Activated CD8-positive, alpha-beta memory T cell treated with anti-CD3 and anti-CD28 coated beads, Interleukin-2, amount 50 U/mL, for 1 hour (primary cell): Measurements from ENCODE around the gene ACTL9.
"Not testable (repeated sequence)": the region's sequence is repeated elsewhere in the genome, so short reads cannot be mapped to it uniquely, and the experiment has no call there.

Source experiments
- DNase-seq: peaks from one replicate; pipeline ENCODE4 v3.0.0-alpha.2; 2020; ENCODE audit errors: extremely low read depth

Gene ACTL9, protein sequence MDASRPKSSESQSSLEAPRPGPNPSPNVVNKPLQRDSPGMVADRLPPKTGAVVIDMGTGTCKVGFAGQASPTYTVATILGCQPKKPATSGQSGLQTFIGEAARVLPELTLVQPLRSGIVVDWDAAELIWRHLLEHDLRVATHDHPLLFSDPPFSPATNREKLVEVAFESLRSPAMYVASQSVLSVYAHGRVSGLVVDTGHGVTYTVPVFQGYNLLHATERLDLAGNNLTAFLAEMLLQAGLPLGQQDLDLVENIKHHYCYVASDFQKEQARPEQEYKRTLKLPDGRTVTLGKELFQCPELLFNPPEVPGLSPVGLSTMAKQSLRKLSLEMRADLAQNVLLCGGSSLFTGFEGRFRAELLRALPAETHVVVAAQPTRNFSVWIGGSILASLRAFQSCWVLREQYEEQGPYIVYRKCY

DNA sequence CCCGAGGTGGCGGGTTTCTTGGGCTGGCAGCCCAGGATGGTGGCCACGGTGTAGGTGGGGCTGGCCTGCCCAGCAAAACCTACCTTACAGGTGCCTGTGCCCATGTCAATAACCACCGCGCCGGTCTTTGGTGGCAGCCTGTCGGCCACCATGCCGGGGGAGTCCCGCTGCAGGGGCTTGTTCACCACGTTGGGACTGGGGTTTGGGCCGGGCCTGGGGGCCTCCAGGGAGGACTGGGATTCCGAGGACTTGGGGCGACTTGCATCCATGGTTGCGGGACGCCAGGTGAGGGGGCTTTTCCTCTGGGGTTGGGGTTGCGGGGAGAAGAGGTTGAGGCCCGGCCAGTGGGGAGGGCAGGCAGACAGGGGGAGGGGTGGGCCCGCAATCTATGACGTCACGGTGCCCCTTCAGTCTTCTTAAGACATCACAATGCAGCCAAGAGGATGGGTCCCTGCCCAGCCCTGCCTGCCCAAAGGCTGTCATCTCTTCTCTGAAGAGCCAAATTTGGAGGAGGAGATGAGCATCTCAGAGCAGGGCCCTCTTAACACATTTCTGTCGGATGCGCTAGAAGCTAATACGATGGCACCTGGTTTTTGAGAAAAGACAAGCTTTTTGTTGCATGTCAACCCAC, at the start of gene ACTL9:
Gene ACTL9, minus strand, starts transcription at position 363 of the 631 bp plus-strand sequence. Its CDS starts 94 bp downstream, at position 269.
- DNase-seq = no peak

DNA sequence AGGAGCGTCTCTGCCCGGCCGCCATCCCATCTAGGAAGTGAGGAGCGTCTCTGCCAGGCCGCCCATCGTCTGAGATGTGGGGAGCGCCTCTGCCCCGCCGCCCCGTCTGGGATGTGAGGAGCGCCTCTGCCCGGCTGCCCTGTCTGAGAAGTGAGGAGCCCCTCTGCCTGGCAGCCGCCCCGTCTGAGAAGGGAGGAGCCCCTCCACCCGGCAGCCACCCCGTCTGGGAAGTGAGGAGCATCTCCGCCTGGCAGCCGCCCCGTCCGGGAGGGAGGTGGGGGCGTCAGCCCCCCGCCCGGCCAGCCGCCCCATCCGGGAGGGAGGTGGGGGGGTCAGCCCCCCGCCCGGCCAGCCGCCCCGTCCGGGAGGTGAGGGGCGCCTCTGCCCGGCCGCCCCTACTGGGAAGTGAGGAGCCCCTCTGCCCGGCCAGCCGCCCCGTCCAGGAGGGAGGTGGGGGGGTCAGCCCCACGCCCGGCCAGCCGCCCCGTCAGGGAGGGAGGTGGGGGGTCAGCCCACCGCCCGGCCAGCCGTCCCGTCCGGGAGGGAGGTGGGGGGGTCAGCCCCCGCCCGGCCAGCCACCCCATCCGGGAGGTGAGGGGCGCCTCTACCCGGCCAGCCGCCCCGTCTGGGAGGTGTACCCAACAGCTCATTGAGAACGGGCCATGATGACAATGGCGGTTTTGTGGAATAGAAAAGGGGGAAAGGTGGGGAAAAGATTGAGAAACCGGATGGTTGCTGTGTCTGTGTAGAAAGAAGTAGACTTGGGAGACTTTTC, 40.9 kb upstream of the ACTL9 start:
- not testable (repeated sequence) for DNase-seq

DNA sequence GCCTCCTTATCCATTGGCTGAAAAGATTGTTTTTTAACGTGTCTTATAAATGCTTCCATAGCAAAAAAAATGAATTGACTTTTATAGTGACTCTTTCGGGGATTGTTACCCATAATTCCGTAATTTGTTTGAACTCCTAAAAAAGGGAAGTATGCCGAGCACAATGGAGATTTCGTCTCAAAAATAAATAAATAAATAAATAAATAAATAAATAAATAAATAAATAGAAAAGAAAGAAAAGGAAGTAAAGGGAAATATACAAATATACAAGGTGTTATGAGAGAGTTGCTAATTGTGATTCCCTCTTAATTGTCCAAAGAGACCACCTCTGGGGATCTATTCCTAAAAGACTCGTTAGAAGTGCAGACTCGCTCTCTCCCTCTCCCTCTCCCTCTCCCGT, 39.8 kb upstream of the ACTL9 start:
- no peak for DNase-seq

DNA sequence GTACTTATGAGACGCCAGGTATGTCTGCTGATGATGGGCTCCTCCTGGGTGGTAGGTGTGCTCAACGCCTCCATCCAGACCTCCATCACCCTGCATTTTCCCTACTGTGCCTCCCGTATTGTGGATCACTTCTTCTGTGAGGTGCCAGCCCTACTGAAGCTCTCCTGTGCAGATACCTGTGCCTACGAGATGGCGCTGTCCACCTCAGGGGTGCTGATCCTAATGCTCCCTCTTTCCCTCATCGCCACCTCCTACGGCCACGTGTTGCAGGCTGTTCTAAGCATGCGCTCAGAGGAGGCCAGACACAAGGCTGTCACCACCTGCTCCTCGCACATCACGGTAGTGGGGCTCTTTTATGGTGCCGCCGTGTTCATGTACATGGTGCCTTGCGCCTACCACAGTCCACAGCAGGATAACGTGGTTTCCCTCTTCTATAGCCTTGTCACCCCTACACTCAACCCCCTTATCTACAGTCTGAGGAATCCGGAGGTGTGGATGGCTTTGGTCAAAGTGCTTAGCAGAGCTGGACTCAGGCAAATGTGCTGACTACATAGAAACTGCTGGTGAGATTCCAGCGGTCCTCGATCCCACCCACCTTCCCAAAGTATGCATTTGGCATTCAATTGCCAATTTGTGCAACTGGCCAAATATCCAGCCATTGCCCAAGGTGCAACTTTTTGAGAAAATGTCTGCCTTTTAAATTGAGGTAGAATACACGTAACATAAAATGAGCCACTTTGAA, 33.0 kb upstream of the ACTL9 start:
- DNase-seq = no peak

DNA sequence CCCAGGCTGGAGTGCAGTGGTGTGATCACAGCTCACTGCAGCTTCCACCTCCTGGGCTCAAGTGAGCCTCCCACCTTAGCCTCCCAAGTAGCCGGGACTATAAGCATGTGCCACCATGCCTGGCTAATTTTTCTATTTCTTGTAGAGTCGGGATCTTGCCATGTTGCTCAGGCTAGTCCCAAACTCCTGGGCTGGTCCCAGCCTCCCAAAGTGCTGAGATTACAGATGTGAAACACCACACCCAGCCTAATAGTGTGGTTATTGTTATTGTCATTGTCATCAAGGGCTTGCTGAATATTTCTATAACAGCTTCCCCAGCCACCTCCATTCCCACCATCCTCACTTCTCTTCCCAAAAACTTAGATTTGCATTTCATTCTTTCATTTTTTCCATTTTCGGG, 25.7 kb upstream of the ACTL9 start:
- DNase-seq = no peak

DNA sequence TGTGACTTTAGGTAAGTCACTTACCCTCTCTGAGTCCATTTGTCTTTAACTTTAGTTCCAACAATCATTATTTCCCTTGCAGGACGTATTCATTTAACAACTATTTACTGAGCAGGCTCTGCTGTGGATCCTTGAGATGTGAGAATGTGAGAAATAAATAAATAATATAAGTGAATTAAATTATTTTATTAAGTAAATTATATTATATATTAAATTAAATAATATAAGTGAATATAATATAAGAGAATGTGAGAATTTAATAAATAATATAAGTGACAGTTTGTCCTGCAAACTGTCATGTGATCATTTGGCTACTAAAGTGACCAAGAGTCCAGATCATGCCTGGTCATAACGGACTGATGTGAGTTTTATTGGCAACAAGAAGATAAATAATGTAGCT, 23.4 kb upstream of the ACTL9 start:
- DNase-seq = no peak

DNA sequence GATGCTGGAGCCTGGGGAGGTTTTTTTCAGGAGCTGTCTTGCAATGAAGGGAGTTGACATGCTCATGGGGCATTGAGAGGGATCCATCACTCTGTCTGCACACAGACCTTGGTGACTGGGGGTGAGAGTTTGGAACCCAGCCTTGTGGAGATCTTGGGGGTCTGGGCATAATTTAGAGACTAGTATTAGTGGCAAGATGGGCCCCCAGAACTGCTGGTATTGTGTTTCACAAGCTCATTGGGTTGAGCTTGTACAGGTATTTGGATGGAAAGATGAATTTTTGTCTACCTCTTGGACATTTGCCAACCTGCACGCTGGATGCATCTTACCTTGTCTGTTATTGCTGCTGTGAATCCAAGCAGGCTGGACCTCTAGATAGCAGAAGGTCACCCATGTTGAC, 22.7 kb upstream of the ACTL9 start, which contains the start of gene OR2Z1:
Gene OR2Z1, plus strand, starts transcription at position 301 of the 400 bp plus-strand sequence. CDS start 9,395 bp downstream, outside the sequence.
- DNase-seq = no peak

DNA sequence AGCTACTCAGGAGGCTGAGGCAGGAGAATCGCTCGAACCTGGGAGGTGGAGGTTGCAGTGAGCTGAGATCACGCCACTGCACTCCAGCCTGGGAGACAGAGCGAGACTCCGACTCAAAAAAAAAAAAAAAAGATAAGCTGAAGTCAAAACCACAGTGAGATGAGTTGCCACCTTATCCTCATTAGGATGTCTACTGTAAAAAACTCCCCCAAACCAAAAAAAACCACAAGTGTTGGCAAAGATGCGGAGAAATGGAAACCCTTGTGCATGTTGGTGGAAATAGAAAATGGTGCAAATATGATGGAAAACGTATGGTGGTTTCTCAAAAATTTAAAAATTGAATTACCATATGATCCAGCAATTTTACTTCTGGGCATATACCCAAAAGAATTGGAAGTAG, 11.7 kb upstream of the ACTL9 start:
- not testable (repeated sequence) for DNase-seq

DNA sequence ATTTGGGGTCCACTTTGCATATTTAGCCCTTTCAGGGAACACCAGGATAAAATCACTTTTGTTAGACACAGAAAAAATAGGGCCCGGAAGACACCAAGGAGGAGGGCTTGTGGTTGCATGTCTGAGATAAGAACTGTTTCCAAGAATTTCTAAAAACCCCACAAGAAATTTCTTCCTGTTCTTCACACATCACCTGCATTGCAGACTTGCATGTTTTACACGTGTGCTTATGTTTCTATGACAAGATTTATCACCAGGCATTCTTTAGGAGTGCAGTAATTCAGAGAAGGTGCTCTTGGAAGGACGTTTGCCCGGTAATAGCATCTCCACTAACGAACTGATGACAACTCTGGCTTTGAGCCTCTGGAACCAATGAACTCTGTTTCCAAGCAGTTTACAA, 7.1 kb upstream of the ACTL9 start:
- no peak for DNase-seq

DNA sequence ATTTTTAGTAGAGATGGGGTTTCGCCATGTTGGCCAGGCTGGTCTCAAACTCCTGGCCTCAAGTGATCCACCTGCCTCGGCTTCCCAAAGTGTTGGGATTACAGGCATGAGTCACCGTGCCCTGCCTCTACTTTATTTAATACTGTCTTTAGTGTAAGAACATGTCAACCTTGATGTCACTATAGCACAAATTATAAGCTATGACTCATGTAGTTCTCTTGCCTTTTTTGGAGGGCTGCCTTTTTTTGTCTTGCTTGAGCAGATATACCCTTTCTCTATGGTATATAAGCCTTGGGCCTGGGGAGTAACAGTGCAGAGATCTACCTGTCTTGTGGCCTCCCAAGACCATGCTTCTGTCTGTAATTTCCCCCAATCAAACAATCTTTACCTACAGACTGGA, 6.7 kb upstream of the ACTL9 start:
- DNase-seq = not testable (repeated sequence)

DNA sequence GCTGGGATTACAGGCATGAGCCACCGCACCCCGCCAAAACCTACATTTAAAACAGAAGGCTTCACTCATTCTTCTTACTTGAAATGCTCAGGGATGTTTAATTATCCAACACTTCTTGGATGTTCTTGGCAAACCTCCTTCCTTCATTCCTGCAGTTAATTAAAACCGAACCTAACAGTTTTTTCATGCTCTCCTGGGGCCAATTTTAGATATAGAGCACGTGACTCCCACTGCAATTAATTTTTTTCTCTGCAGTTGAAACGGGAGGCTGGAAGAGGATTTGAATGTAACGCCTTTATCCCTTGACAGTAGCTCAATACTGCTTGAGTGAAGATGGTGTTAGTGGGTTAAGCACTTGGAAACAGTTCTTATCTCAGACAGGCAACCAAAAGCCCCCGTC, 4.6 kb upstream of the ACTL9 start:
- DNase-seq = no peak

DNA sequence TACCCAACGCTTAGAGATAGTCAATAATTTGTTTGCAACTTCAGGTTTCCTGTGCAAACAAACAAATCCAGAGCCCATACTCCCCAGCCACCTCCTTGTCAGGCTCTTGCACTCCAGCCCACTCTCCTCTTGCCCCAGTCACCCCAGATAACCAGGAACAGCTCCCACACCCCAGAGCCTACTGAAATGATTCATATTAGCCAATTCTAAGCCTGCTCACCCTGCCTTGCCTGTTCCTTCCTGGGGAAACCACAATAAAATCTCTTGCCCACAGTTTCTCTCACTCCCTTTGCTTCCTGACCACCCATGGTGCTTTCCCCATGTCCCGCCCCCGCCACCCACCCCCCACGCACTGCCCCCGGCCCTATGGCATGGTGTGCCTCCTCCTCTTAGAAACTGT, 3.8 kb upstream of the ACTL9 start:
- no peak for DNase-seq

DNA sequence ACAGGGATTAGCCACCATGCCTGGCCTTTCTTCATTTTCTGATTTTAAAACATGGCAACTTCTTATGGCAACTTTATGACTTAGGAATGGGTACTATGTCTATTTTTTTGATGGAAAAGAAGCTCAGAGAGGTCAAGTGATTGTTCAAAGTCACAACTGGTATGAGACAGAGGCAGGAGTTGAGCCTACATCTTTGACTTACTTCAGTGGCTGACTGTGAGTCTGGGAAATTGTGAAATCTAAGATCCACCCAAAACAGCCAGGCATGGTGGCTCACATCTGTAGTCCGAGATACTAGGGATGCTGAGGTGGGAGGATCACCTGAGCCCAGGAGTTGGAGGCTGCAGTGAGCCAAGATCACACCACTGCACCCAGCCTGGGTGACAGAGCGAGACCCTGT, 2.4 kb upstream of the ACTL9 start:
- no peak for DNase-seq

DNA sequence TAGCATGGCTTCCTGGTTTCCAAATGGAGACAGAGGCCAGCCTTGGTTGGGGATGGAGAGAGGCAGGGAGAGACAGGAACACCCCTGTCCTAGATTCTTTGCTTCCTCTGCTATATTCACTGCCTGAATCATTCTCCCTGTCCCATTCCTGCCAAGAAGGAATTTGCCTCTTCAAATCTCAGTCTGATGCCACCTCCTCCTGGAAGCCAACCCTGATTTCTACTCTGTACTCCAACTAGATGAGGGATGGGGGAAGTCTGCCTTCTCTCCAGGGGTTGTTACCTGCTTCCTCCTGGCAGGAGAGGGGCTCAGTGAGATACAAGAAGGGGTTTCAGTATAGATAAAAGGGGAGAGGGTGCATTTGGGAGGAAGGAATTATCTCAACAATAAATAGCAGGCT, 1.3 kb upstream of the ACTL9 start:
- DNase-seq = no peak

DNA sequence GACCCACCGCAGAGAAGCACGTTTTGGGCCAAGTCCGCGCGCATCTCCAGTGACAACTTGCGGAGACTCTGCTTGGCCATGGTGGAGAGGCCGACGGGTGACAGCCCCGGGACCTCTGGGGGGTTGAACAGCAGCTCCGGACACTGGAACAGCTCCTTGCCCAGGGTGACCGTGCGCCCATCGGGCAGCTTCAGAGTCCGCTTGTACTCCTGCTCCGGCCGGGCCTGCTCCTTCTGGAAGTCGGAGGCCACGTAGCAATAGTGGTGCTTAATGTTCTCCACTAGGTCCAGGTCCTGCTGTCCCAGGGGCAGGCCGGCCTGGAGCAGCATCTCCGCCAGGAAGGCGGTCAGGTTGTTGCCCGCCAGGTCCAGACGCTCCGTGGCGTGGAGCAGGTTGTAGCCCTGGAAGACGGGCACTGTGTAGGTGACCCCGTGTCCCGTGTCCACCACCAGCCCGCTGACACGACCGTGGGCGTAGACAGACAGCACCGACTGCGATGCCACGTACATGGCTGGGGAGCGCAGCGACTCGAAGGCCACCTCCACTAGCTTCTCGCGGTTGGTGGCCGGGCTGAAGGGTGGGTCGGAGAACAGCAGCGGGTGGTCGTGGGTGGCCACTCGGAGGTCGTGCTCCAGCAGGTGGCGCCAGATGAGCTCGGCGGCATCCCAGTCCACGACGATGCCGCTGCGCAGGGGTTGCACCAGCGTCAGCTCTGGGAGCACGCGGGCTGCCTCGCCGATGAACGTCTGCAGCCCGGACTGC, 743 bp downstream of the ACTL9 start:
- no peak for DNase-seq

DNA sequence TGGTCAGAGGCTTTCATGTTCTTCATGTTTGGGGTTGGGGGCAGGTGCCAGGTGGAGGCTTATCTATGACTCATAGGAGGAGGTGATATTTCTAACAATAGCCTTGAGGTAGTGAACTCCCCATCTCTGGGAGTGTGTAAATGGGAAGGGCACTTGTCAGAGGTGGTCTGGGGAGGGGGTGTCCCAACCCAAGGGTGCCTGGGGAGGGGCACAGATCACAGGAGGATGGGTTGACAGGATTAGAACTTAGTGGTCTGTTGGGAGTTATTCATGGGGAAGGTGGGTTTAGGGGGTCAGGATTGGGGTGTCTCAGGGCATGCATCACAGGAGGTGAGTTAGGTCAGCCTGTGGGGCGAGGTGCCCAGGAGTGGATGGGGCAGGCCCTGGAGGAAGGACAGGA, 1.6 kb downstream of the ACTL9 start:
- no peak for DNase-seq

DNA sequence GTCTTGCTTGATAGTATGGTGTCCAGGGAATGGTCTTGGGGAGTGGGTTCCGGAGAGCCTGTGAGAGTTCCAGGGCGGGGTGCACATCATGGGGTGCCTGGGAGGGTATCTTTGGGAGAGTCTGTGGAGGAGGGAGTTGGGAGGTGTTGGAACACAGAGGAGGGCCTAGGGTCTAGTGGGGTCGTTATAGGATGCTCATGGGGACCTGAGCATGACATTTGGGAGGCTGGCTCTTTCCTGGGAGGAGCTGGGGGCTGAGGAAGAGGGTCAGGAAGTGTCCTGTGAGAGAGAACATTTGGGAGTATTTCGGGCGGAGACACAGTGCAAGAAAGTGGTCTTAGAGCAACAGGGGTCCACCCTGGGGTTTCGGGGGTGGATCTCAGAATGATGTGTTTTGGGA, 2.7 kb downstream of the ACTL9 start:
- DNase-seq = no peak

DNA sequence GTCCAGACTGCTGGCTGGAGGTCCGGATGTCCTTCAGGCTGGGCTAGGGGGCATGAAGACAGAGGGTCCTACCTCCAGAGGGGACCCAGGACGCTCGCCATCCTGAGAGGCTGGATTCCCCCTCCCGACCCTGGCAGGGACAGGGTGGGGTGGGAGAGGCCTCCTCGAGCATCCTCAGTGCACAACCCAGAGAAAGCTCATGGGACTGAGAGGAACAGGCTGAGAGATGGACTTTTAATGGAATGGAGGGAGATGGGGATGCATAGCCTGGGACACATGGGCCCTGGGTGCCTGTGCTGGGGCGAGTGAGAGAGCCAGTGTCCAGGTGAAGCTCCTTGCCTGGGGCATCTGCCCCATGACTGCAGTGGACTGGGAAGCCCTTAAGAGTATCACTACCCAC, 3.1 kb downstream of the ACTL9 start:
- DNase-seq = no peak

DNA sequence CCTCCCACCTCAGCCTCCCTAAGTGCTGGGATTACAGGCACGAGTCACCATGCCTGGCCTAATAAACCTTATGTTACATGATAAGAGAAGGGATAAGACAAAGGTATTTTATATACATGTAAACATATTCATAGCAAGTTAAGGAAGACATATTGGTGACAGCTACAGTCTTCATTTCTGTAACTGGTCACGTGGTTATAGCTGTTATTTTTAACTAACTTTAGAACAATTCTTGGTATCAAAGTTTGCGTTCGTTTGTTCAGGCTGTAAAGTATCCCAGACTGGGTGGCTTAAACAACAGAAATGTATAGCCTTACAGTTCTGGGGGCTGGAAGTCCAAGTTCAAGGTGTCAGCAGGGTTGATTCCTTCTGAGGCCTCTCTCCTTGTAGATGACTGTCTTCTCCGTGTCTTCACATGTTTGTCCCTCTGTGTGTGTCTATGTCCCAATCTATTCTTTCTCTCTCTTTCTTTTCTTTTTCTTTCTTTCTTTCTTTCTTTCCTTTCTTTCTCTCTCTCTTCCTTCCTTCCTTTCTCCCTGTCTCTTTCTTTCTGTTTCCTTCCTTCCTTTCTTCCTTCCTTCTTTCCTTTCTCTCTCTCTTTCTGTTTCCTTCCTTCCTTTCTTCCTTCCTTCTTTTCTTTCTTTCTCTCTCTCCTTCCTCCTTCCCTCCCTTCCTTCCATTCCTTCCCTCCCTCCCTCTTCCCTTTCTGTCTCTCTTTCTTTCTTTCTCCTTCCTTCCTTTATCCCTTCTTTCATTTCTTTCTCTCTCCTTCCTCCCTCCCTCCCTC, 7.6 kb downstream of the ACTL9 start:
- DNase-seq = no peak

DNA sequence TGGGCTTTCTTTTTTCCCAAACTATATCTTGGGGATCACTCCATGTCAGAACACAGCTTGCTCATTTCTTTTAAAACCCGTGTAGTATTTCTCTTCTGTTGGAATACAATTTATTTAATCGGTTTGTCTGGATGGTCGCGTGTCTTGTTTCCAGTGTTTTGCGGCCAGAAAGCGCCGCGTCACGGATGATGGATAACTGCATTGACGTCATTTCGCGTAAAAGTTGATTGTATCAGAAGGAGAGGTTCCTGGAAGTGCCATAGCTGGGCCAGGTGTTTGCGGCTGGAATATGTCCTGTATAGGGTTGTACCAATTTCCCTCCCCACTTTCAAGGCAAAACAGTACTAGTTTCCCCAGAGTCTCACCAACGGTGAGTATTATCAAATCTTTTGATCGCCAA, 9.7 kb downstream of the ACTL9 start:
- no peak for DNase-seq
